A673 (cell line): ENCODE results near the gene TOP2B.

ENCODE experiments used
- CTCF ChIP-seq: fragments of 300-800, 200-600 bp; sonication (generic); conservative IDR thresholded peaks from 2 replicates; pipeline ENCODE4 v1.5.1; 2017; ENCODE audit warnings: low read depth, mild to moderate bottlenecking, antibody characterized with exemption, low read length, moderate library complexity, mixed read lengths
- EZH2 ChIP-seq: fragments of 200-600 bp; sonication (generic); IDR thresholded peaks from 2 replicates; pipeline ENCODE4 v1.6.1; 2017; ENCODE audit warnings: borderline replicate concordance, low read depth, mild to moderate bottlenecking, mixed read lengths, antibody characterized with exemption, low read length; ENCODE audit not compliant: poor library complexity, severe bottlenecking

GRCh38 chr3:25567388-25567787 lies 97.3 kb downstream of the TOP2B start:
- TF ChIP-seq CTCF (no peak), EZH2 (no peak)
